Panc1 (cell line): Measurements from ENCODE around the gene MCTP1. TPM values are rescaled to one million over a fixed set of nuclear protein-coding genes. Genes with fewer than 3 reads are reported as not detected.

ENCODE experiments used
- ATAC-seq: fragments of 200-7000 bp; cut with Tn5 transposase; 2 replicates; pipeline ENCODE4 v1.9.1; 2020; ENCODE audit warnings: mild to moderate bottlenecking, moderate library complexity
- BruUV-seq: library from RNA; stranded (reverse); fragments of 400-500 nt; replicated peaks from 2 replicates; lab custom pipeline; 2021; lab: Mats Ljungman, UMichigan
- CTCF ChIA-PET: fragments of 300-600 bp; sonication (Branson Sonifier 250); formaldehyde crosslinking; loops from one replicate; lab custom pipeline; 2022; ENCODE audit warnings: antibody characterized with exemption; lab: Charles Lee
- POLR2A ChIA-PET: fragments of 300-600 bp; sonication (Branson Sonifier 250); formaldehyde crosslinking; loops from one replicate; lab custom pipeline; 2022; ENCODE audit warnings: antibody characterized with exemption; lab: Charles Lee
- DNase-seq: peaks from one replicate; pipeline ENCODE4 v3.0.0-alpha.2; 2010; ENCODE audit warnings: low read depth, low spot score
- H3K27ac ChIP-seq: 2 replicates; pipeline ENCODE4 v1.5.1; 2011; ENCODE audit warnings: mild to moderate bottlenecking, low read length, inconsistent platforms
- H3K27me3 ChIP-seq: fragments of 200-500 bp; sonication (Bioruptor generic); 2 replicates; pipeline ENCODE4 v1.6.0; 2014; ENCODE audit warnings: low read length, inconsistent platforms; ENCODE audit not compliant: control insufficient read depth, insufficient read depth
- H3K36me3 ChIP-seq: fragments of 200-500 bp; sonication (Bioruptor generic); 2 replicates; pipeline ENCODE4 v1.5.1; 2014; ENCODE audit warnings: inconsistent platforms, mild to moderate bottlenecking, low read length, moderate library complexity; ENCODE audit not compliant: control insufficient read depth, insufficient read depth
- H3K4me1 ChIP-seq: 2 replicates; pipeline ENCODE4 v1.5.1; 2011; ENCODE audit warnings: inconsistent platforms, mild to moderate bottlenecking, low read length, moderate library complexity; ENCODE audit not compliant: control insufficient read depth, insufficient read depth
- H3K4me3 ChIP-seq, 2 experiments: 2 replicates each; pipeline ENCODE4 v1.5.1; 2011 to 2012; ENCODE audit warnings: low read depth in 2 of 2, low read length in 2 of 2, mild to moderate bottlenecking in 2 of 2, inconsistent platforms in 1 of 2, moderate library complexity in 1 of 2
- H3K9me3 ChIP-seq: fragments of 200-500 bp; sonication (Bioruptor generic); 2 replicates; pipeline ENCODE4 v1.5.1; 2014; ENCODE audit warnings: low read depth, mild to moderate bottlenecking, inconsistent platforms, low read length, moderate library complexity; ENCODE audit not compliant: control insufficient read depth, insufficient read depth
- CTCF ChIP-seq: fragments of 450-650 bp; IDR thresholded peaks from 2 replicates; pipeline ENCODE4 v1.5.1; 2017; ENCODE audit warnings: mild to moderate bottlenecking
- POLR2AphosphoS5 ChIP-seq: IDR thresholded peaks from 2 replicates; pipeline ENCODE4 v1.6.1; 2012; ENCODE audit warnings: mild to moderate bottlenecking, low read depth, low read length, moderate library complexity
- REST ChIP-seq, 2 experiments: IDR thresholded peaks; 2 replicates each; pipeline ENCODE4 v1.6.1; 2011 to 2012; ENCODE audit warnings: low read depth in 2 of 2, control low read depth in 1 of 2, low read length in 1 of 2, mild to moderate bottlenecking in 1 of 2, moderate library complexity in 1 of 2; ENCODE audit not compliant: insufficient read depth in 1 of 2
- SIN3A ChIP-seq: IDR thresholded peaks from 2 replicates; pipeline ENCODE4 v1.6.1; 2012; ENCODE audit warnings: low read depth, mild to moderate bottlenecking, low read length, moderate library complexity, borderline replicate concordance; ENCODE audit not compliant: insufficient read depth
- TCF7L2 ChIP-seq: IDR thresholded peaks from 2 replicates; pipeline ENCODE4 v1.6.1; 2011; ENCODE audit warnings: mild to moderate bottlenecking, low read depth, low read length, inconsistent platforms
- in situ Hi-C: cut with HindIII; loops from 2 replicates; pipeline ENCODE4 v1.10.0; 2016; ENCODE audit warnings: low sequenced_read_pairs, low pct_unique_long_range_greater_than_20kb
- intact Hi-C: fragments of 100-400 bp; cut with micrococcal nuclease; formaldehyde crosslinking; loops from one replicate; pipeline ENCODE4 v1.10.0; 2022; ENCODE audit not compliant: unreplicated experiment
- total RNA-seq: library from RNA; stranded (reverse); gene quantifications from one replicate; pipeline ENCODE4 v1.2.1, GENCODE V29; 2021; ENCODE audit not compliant: unreplicated experiment

MCTP1 gene
- total RNA-seq, 1 experiment from 2014 or later, result 39.8 TPM

- H3K9me3 ChIP-seq, result no peaks in the 10 kb centered on the region
- CTCF ChIA-PET, result no interaction called here
- H3K27me3 ChIP-seq, result no peaks in the 10 kb centered on the region
- H3K4me3 ChIP-seq, result no peak overlapping the region
- H3K4me1 ChIP-seq, result no peaks in the 10 kb centered on the region
- no peak overlapping the region for H3K27ac ChIP-seq
- POLR2A ChIA-PET, result no interaction called here
- intact Hi-C loops (no loop called here), in situ Hi-C loops (no loop called here)
- TF ChIP-seq SIN3A (no peak), CTCF (no peak), POLR2AphosphoS5 (no peak), REST (IDR thresholded peaks at IDR 0.05; ENCODE audit: insufficient read depth in 1 of 2, low read depth in 2 of 2, low read length in 1 of 2) (no peak), TCF7L2 (no peak)
- DNase-seq (no peak), ATAC-seq (no peak)
- BruUV-seq, result no TSS peak
- H3K36me3 ChIP-seq, result no peaks in the 10 kb centered on the region
Observed at GRCh38 chr5:94928891-94929290, 356.0 kb downstream of the MCTP1 start.

- CTCF ChIA-PET, result no interaction called here
- DNase-seq, result no peak
- POLR2A ChIA-PET, result no interaction called here
- ATAC-seq, result no peak
- no peaks in the 10 kb centered on the region for H3K36me3 ChIP-seq
- no peak overlapping the region for H3K27ac ChIP-seq
- no peaks in the 10 kb centered on the region for H3K9me3 ChIP-seq
- no TSS peak for BruUV-seq
- no peak for TF ChIP-seq REST (IDR thresholded peaks at IDR 0.05; ENCODE audit: insufficient read depth in 1 of 2, low read depth in 2 of 2, low read length in 1 of 2)
- TF ChIP-seq TCF7L2, result no peak
- TF ChIP-seq SIN3A, result no peak
- no peak for TF ChIP-seq POLR2AphosphoS5
- TF ChIP-seq CTCF, result no peak
- intact Hi-C loops, result no loop called here
- no peak overlapping the region for H3K4me3 ChIP-seq
- H3K4me1 ChIP-seq, result no peaks in the 10 kb centered on the region
- in situ Hi-C loops, result no loop called here
- H3K27me3 ChIP-seq, result no peaks in the 10 kb centered on the region
Observed at GRCh38 chr5:94920570-94920969, 364.3 kb downstream of the MCTP1 start.
